ENCODE results near the gene PLAC8.
"Not testable (repeated sequence)": the region's sequence is repeated elsewhere in the genome, so short reads cannot be mapped to it uniquely, and the experiment has no call there.

The PLAC8 gene

GRCh38 chr4:83146841-83147240 is 32.3 kb upstream of the PLAC8 start:
- ChIA-PET POLR2A (interaction anchor here (0.6 kb wide), 1 partner anchor 35 kb away, joined by 3 read pairs; no protein-coding TSS in a partner anchor), CTCF (interaction anchor here (0.7 to 1.5 kb wide), 4 partner anchors 17 to 114 kb away, joined by 3 to 5 read pairs (median 3); no protein-coding TSS in a partner anchor)
- TF ChIP-seq CTCF (IDR thresholded peaks at IDR 0.05; ENCODE audit: control extremely low read depth, extremely low read depth, low read depth, missing control alignments): no peak
- no peak for DNase-seq (ENCODE audit: extremely low spot score)

GRCh38 chr4:83145776-83146175 is 31.2 kb upstream of the PLAC8 start:
- CTCF ChIA-PET: interaction anchor here (1.5 kb wide), 1 partner anchor 27 kb away, joined by 3 read pairs; no protein-coding TSS in a partner anchor
- POLR2A ChIA-PET; DNase-seq (ENCODE audit: extremely low spot score): not testable (repeated sequence)
- peak; percentile 21 for TF ChIP-seq CTCF (IDR thresholded peaks at IDR 0.05; ENCODE audit: control extremely low read depth, extremely low read depth, low read depth, missing control alignments)

GRCh38 chr4:83139514-83140156 is 25.1 kb upstream of the PLAC8 start:
- TF ChIP-seq CTCF (IDR thresholded peaks at IDR 0.05; ENCODE audit: control extremely low read depth, extremely low read depth, low read depth, missing control alignments): no peak
- CTCF ChIA-PET: interaction anchor here (1.2 to 3.3 kb wide), 4 partner anchors 8 to 29 kb away, joined by 3 to 9 read pairs (median 4); no protein-coding TSS in a partner anchor
- POLR2A ChIA-PET: no interaction called here
- DNase-seq (ENCODE audit: extremely low spot score): no peak

GRCh38 chr4:83138946-83139345 is 24.4 kb upstream of the PLAC8 start:
- no peak for DNase-seq (ENCODE audit: extremely low spot score)
- CTCF ChIA-PET: interaction anchor here (1.4 to 3.3 kb wide), 3 partner anchors 26 to 28 kb away, joined by 3 to 9 read pairs (median 4); no protein-coding TSS in a partner anchor
- POLR2A ChIA-PET: no interaction called here
- no peak for TF ChIP-seq CTCF (IDR thresholded peaks at IDR 0.05; ENCODE audit: control extremely low read depth, extremely low read depth, low read depth, missing control alignments)

GRCh38 chr4:83132065-83132464 is 17.5 kb upstream of the PLAC8 start:
- ChIA-PET CTCF (interaction anchor here (2.7 kb wide), 1 partner anchor 22 kb away, joined by 7 read pairs; no protein-coding TSS in a partner anchor), POLR2A (no interaction called here)
- DNase-seq (ENCODE audit: extremely low spot score): no peak

GRCh38 chr4:83129264-83129663 is 14.7 kb upstream of the PLAC8 start:
- ChIA-PET CTCF (interaction anchor here (1.0 kb wide), 1 partner anchor 18 kb away, joined by 3 read pairs; no protein-coding TSS in a partner anchor), POLR2A (no interaction called here)
- no peak for TF ChIP-seq CTCF (IDR thresholded peaks at IDR 0.05; ENCODE audit: control extremely low read depth, extremely low read depth, low read depth, missing control alignments)
- no peak for DNase-seq (ENCODE audit: extremely low spot score)

More at GRCh38 chr4:83132065-83132464, 17.5 kb upstream of the PLAC8 start:
- TF ChIP-seq CTCF (IDR thresholded peaks at IDR 0.05; ENCODE audit: control extremely low read depth, extremely low read depth, low read depth, missing control alignments): no peak

Data from GM10248 (cell line).